Measurements from ENCODE around the gene TRAF1.

Gene TRAF1

GRCh38 chr9:120892748-120893610 is 33.6 kb downstream of the TRAF1 start:
- in situ Hi-C loops (cut with MboI; ENCODE audit: low sequenced_read_pairs), result no loop called here

GRCh38 chr9:120891884-120892747 is 34.5 kb downstream of the TRAF1 start:
- in situ Hi-C loops (cut with MboI; ENCODE audit: low sequenced_read_pairs), result no loop called here

- in situ Hi-C loops (cut with MboI; ENCODE audit: low sequenced_read_pairs), result no loop called here
Observed at GRCh38 chr9:120891245-120891883, 35.2 kb downstream of the TRAF1 start.

GRCh38 chr9:120890320-120891244 is 36.0 kb downstream of the TRAF1 start:
- in situ Hi-C loops (cut with MboI; ENCODE audit: low sequenced_read_pairs), result no loop called here

- in situ Hi-C loops (cut with MboI; ENCODE audit: low sequenced_read_pairs), result no loop called here
Observed at GRCh38 chr9:120889606-120890271, 36.9 kb downstream of the TRAF1 start.

GRCh38 chr9:120888626-120889025 is 38.0 kb downstream of the TRAF1 start:
- in situ Hi-C loops (cut with MboI; ENCODE audit: low sequenced_read_pairs), result no loop called here

GRCh38 chr9:120886490-120886967 is 40.1 kb downstream of the TRAF1 start:
- in situ Hi-C loops (cut with MboI; ENCODE audit: low sequenced_read_pairs), result no loop called here

- in situ Hi-C loops (cut with MboI; ENCODE audit: low sequenced_read_pairs), result no loop called here
Observed at GRCh38 chr9:120885958-120886357, 40.6 kb downstream of the TRAF1 start.

GRCh38 chr9:120885457-120885856 is 41.1 kb downstream of the TRAF1 start:
- in situ Hi-C loops (cut with MboI; ENCODE audit: low sequenced_read_pairs), result no loop called here

- in situ Hi-C loops (cut with MboI; ENCODE audit: low sequenced_read_pairs), result no loop called here
Observed at GRCh38 chr9:120883608-120883996, 43.0 kb downstream of the TRAF1 start.

GRCh38 chr9:120882935-120883607 is 43.5 kb downstream of the TRAF1 start:
- in situ Hi-C loops (cut with MboI; ENCODE audit: low sequenced_read_pairs), result no loop called here

- in situ Hi-C loops (cut with MboI; ENCODE audit: low sequenced_read_pairs), result no loop called here
Observed at GRCh38 chr9:120879446-120879845, 47.1 kb downstream of the TRAF1 start.

GRCh38 chr9:120878188-120879130 is 48.1 kb downstream of the TRAF1 start:
- in situ Hi-C loops (cut with MboI; ENCODE audit: low sequenced_read_pairs), result no loop called here

GRCh38 chr9:120877276-120878034 is 49.1 kb downstream of the TRAF1 start:
- in situ Hi-C loops (cut with MboI; ENCODE audit: low sequenced_read_pairs), result no loop called here

- in situ Hi-C loops (cut with MboI; ENCODE audit: low sequenced_read_pairs), result no loop called here
Observed at GRCh38 chr9:120876842-120877240, 49.8 kb downstream of the TRAF1 start, which contains the start of gene PHF19. TSS of gene PHF19 (minus strand) at chr9:120877188. CDS start at chr9:120874741, 2,447 bp downstream.

GRCh38 chr9:120875954-120876841 is 50.4 kb downstream of the TRAF1 start:
- in situ Hi-C loops (cut with MboI; ENCODE audit: low sequenced_read_pairs), result no loop called here
